Measurements from ENCODE around the gene MRTFA.
A peak's percentile ranks its signal among the peaks of the same experiment; 100 is the strongest.
"Not testable (repeated sequence)": the region's sequence is repeated elsewhere in the genome, so short reads cannot be mapped to it uniquely, and the experiment has no call there.

Gene MRTFA

DNA sequence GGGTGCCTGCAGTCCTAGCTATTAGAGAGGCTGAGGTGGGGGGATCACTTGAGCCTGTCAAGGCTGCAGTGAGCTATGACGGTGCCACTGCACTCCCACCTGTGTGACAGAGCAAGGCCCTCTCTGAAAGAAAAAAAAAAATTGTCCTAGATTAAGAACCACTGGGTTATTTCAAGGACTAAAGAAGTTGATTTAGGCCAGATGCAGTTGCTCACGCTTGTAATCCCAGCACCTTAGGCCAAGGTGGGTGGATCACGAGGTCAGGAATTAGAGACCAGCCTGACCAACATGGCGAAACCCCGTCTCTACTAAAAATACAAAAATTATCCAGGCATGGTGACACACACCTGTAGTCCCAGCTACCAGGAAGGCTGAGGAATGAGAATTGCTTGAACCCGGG, 129.0 kb downstream of the MRTFA start:
- DNase-seq (ENCODE audit: low spot score) = no peak
- TF ChIP-seq, protein P1, sequence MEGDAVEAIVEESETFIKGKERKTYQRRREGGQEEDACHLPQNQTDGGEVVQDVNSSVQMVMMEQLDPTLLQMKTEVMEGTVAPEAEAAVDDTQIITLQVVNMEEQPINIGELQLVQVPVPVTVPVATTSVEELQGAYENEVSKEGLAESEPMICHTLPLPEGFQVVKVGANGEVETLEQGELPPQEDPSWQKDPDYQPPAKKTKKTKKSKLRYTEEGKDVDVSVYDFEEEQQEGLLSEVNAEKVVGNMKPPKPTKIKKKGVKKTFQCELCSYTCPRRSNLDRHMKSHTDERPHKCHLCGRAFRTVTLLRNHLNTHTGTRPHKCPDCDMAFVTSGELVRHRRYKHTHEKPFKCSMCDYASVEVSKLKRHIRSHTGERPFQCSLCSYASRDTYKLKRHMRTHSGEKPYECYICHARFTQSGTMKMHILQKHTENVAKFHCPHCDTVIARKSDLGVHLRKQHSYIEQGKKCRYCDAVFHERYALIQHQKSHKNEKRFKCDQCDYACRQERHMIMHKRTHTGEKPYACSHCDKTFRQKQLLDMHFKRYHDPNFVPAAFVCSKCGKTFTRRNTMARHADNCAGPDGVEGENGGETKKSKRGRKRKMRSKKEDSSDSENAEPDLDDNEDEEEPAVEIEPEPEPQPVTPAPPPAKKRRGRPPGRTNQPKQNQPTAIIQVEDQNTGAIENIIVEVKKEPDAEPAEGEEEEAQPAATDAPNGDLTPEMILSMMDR (IDR thresholded peaks at IDR 0.05; ENCODE audit: extremely low read depth, missing control alignments) = no peak

DNA sequence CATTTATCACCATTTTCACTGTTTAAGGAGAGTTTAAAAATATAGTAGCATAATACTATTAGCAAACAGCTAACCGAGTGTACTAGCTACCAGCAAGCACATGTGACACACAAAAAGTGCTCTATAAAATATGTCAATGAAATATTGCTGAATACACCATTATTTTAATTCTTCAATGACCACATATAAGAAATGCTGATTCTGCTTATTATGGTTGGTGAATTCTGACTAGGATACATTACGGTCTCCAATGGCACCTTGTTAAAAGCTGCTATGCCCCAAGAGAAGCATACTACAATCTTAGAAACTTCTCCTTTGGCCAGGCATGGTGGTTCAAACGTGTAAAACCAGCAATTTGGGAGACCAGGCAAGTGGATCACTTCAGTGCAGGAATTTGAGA, 129.8 kb downstream of the MRTFA start:
- TF ChIP-seq, protein P1 (IDR thresholded peaks at IDR 0.05; ENCODE audit: extremely low read depth, missing control alignments) = no peak
- DNase-seq (ENCODE audit: low spot score) = no peak

- DNase-seq (ENCODE audit: low spot score) = peak; percentile 57
- TF ChIP-seq, protein P1 (IDR thresholded peaks at IDR 0.05; ENCODE audit: extremely low read depth, missing control alignments) = no peak
Measured at GRCh38 chr22:40504285-40505249, 132.0 kb downstream of the MRTFA start.

DNA sequence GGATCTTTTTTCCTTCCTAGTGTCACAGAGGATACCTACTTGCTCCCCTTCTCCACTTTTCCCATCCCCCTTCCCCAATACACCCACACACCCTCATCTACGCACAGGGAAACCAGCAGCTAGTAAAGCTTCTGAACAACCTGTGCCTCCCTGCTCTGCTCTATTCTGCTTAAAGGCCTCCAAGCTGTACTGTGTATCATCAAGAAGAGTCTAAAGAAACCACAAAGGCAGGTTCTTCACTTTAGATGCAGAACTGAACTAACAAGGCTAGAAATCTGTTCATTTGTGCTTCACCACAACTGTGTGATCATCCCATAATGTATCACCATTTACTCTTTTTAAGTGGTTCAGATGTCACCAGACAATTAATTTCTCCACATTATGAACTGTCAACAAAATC, 133.6 kb downstream of the MRTFA start:
- TF ChIP-seq, protein P1 (IDR thresholded peaks at IDR 0.05; ENCODE audit: extremely low read depth, missing control alignments) = no peak
- no peak for DNase-seq (ENCODE audit: low spot score)

DNA sequence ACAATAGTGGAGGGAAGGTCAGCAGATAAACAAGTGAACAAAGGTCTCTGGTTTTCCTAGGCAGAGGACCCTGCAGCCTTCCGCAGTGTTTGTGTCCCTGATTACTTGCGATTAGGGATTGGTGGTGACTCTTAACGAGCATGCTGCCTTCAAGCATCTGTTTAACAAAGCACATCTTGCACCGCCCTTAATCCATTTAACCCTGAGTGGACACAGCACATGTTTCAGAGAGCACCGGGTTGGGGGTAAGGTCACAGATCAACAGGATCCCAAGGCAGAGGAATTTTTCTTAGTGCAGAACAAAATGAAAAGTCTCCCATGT, 136.1 kb downstream of the MRTFA start:
- not testable (repeated sequence) for DNase-seq (ENCODE audit: low spot score)

GRCh38 chr22:40499209-40499623, 137.3 kb downstream of the MRTFA start:
- peak; percentile 48 for DNase-seq (ENCODE audit: low spot score)

GRCh38 chr22:40498420-40499208, 137.9 kb downstream of the MRTFA start:
- TF ChIP-seq, protein P1 (IDR thresholded peaks at IDR 0.05; ENCODE audit: extremely low read depth, missing control alignments) = no peak
- no peak for DNase-seq (ENCODE audit: low spot score)

More at GRCh38 chr22:40499209-40499623, 137.3 kb downstream of the MRTFA start:
- TF ChIP-seq, protein P1 (IDR thresholded peaks at IDR 0.05; ENCODE audit: extremely low read depth, missing control alignments) = no peak

Data from GM20000 (cell line).